Hematopoietic multipotent progenitor cell treated with erythropoietin and hydrocortisone succinate and interleukin-3 and kit ligand, for 17 days (in vitro differentiated cells): ENCODE results near the gene SFXN3.
"Not testable (repeated sequence)": the region's sequence is repeated elsewhere in the genome, so short reads cannot be mapped to it uniquely, and the experiment has no call there.

Experiments used
- DNase-seq: peaks from one replicate; pipeline ENCODE4 v3.0.0-alpha.2; 2015; ENCODE audit warnings: low spot score

SFXN3 gene

DNA sequence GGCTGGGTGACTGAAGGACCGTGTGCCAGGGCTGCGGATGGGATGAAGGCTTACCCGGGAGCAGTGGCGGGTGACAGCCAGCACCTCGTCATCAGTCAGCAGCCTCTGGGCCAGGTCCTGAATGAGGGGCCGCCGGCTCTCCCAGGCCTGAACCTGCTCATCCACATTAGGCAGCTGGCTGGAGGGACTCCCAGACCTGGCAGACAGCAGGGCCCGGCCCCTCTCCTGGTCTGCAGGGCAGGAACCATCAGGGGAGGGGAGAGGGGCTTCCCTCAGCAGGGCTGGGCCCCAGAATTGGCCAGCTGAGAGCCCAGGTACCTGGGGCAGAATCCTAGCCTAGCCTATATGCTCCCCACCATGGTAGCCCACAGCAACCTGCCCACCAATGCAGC lies 15.5 kb upstream of the SFXN3 start:
- DNase-seq, result no peak

- no peak for DNase-seq
Observed at GRCh38 chr10:101016814-101017213, 14.2 kb upstream of the SFXN3 start.

- no peak for DNase-seq
Observed at GRCh38 chr10:101018118-101018599, 12.9 kb upstream of the SFXN3 start.

- peak; percentile 43 for DNase-seq
Observed at GRCh38 chr10:101018600-101019439, 12.2 kb upstream of the SFXN3 start.

DNA sequence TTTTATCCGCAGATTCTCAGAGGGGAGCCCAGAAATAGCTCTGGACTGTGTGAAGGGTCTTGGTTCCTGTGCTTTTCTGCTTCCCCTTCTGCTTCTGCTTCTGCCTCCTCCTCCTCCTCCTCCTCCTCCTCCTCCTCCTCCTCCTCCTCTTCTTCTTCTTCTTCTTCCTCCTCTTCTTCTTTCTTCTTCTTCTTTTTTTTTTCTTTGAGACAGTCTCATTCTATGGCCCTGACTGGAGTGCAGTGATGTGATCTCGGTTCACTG lies 11.7 kb upstream of the SFXN3 start:
- DNase-seq, result no peak

DNA sequence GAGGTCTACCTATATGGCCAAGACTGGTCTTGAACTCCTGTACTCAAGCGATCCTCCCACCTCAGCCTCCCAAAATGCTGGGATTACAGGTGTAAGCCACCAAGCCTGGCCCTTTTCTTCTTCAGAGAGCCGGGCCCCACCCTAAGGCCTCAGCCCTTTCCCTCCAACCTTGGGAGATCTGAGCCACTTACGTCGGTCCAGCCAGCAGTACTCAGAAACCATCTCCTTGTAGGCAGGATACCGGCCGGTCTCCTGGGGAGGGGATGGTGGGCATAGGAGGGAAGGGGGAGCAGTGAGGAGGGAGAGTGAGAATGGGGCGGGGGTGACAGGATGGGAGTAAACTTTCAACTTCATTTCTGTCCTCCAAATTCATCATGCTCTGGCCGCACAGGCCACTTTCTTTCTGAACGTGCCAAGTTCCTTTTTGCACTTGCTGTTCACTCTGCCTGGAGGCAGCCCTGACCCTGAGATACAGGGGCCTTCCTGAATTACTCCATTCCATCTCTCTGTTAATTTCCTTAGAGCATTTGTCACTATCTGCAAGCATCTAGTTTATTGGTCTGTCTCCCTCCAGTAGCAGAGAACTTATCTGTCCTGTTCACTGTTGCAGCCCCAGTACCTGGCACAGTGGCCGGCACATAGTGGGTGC lies 10.5 kb upstream of the SFXN3 start:
- DNase-seq, result no peak

DNA sequence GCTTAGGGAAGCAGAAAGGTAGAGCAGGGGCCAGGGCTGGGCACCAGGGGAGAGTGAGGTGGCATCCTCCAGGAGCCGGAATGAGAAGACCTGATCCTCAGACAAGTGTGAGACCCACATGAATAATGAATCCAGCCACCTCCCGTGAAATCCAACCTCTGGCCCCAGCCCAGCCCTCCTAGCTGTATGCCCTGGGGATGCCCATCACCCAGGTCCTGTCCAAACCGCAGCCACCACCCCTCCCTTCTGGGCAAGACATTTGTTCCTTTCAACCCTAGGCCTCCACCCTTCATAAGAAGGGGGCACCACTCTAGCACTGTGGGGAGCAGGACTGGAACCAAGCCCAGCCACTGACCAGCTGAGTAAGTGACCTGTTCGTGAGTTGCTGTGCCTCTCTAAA lies 9.8 kb upstream of the SFXN3 start:
- no peak for DNase-seq

DNA sequence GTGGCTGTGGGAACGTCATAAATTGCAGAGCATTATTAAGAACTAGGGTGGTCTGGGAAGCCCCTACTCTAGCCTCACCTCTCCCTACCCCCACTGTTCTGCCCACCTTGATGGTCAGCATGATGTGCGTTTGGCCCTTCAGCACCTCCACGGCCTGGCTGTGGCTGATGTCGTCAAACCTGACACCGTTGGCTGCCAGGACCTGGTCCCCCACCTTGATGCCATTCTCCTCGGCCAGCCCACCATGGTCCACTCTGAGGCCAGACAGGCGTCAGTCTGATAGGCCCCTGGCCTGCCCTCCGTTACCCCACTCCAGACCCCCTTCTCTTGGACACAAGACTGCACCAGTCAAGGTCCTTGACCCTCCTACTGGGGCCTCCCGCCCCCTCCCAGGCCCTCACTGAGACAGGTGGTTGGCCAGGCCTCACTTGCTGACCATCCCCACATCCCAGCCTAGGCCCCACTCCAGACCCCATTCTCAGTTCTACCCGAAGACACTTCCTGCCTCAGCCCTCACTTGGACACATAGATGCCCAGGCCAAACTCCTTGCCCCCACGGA lies 9.3 kb upstream of the SFXN3 start:
- DNase-seq, result no peak

DNA sequence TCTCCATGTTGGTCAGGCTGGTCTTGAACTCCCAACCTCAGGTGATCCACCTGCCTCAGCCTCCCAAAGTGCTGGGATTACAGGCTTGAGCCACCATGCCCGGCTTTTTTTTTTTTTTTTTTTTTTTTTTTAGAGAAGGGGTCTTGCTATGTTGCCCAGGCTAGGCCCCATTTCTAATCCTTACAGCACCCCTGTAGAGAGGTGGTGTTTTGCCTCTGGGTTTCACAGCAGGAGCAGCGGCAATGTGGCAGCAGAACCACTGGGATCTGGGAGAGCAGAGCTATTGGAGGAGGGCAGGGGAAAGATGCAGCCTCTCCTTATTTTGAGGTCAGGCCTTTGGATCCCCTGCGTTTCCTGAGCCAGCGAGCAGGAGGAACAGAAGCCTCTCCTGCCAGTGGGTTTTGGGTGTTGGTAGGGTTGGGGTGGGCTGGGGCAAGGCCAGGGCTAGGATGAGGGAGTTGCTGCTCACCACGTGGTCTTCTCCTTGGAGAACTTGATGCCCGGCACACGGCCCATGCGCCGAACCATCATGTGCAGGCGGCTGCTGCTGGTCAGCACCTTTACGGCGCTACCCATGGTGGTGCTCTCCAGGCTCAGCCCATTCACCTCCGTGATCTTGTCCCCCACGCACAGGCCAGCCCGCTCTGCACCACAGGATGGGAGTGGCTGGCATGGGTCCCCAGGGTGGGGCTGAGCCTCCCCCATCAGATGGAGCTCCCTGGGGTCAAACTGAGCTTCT lies 7.9 kb upstream of the SFXN3 start:
- no peak for DNase-seq

DNA sequence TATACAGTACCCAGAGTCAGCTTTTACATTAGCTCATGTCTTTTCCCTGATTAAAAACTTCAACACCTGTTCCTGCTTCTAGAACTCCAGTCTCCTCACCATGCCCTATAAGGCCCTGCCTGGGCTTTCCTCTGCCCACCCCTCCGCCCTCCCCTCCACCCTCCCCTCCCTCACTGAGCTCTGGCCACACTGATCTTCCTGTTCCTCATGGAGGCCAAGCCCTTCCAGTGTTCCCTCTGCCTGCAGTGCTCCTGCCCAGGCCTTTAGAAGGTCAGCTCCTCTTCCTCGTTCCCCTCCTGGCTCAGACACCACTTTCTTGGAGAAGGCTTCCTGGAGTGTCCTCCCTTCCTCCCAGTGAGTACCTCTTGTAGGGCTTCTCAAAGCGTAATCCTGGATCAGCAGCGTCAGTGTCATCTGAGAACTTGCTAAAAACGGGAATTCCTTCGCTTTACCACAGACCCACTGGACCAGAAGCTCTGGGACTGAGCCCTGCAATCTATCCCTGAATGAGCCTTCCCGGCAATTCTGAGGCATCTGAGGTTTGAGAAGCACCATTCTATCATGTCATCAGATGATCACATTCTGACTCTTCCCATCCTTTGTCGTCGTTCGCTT lies 3.8 kb upstream of the SFXN3 start:
- no peak for DNase-seq

DNA sequence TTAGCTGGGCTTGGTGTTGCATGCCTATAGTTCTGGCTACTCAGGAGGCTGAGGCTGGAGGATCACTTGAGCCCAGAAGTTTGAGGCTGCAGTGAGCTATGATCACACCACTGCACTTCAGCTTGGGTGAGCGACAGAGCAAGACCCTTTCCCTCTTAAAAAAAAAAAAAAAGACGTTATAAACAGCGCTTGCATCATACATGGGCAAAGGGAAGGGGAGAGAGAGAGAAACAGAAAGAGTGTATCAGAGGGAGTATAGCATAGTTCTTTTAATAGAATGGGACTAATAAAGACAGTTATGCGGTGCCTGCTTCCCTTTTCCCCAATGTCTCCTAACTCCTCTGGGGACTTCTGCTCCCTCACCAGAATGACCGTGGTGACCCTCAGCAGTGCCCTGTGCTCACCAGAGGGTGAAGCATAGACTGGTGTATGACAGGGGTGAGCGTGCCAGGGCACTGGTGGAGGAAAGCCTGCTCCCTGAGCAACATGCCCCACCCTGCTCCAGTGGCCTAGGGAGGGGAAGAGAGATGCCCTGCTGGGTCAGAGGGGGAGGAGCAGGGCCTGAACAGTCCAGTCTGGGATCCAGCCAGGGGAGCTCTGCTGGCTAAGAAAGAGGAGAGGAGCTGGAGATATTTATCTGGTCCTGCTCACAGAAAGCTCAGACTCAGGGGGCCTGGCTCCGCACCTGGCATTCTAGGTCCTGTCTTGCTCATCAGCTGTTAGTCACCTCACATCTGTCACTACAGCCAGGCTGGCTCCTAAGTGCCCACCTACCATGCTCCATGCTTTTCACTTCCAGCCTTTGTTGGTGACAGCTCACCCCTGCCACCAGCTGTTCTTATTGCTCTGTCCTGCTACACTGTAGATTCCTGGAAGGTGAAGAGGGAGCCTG lies 2.3 kb upstream of the SFXN3 start:
- DNase-seq, result no peak

DNA sequence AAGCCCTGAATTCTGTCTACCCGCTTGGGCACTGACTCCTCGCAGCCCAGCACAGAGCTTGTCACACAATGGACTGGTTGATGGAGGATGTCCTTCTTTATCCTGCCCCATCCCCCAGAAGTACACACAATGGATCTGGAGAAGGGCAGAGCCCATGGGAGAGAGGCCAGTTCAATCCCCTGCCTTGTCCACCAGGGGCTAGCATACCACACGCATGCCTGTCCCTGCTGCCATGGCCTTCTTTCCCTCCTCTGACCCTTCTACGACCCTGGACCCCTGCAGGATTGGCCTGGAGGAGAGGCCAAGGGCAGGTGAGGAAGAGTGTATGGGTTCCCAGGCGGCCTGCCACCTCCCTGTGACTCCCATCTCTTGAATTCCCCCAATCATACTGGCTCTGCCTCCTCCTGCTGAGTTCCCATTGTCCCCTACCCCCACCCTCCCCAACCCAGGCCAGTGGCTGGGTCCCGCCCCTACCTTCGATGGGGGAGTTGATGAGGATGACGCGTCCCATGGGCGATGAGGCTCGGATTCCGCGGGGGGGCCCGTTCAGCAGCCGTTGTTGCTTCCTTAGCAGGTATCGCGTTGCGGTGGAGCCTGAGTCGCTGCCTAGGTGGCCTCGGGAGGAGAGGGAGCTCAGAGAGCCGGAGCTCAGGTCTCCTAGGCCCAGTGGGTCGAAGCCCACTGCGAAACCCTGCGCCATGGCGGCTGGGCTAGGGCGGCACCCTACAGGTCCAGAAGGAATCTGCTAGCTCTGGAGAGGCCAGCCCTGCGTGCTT lies 1.3 kb upstream of the SFXN3 start:
- no peak for DNase-seq

DNA sequence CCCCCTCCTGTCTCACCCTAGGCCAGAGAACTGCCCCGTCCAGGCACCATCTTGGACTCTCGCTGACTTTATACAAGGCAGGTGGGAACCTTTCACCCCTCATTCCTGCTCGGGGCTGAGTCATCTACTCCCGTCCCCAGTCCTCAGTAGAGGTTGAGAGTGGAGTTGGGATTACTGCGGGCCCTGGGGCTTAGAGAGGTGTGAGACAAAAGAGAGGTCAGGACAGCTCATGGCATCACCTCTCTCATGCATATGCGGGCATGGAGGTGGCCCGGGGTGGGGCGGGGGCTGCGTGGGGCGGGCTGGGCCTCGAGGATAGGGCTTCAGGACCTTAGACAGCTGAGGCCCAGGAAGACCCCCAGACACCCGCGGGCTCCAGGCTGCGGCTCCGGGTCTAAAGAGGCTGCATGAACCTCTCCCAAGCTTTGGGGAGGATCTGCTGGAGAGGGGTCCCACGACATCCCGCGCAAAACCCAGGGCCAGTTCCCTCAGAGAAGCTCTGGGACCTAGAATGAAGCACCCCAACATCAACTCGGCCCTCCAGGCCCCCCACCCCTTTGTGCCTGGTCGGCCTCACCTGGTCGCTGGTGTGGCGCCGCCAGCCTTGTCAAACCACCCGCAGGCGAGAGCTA lies 422 bp upstream of the SFXN3 start:
- no peak for DNase-seq

GRCh38 chr10:101031796-101032636 lies 982 bp downstream of the SFXN3 start:
- peak; percentile 70 for DNase-seq

DNA sequence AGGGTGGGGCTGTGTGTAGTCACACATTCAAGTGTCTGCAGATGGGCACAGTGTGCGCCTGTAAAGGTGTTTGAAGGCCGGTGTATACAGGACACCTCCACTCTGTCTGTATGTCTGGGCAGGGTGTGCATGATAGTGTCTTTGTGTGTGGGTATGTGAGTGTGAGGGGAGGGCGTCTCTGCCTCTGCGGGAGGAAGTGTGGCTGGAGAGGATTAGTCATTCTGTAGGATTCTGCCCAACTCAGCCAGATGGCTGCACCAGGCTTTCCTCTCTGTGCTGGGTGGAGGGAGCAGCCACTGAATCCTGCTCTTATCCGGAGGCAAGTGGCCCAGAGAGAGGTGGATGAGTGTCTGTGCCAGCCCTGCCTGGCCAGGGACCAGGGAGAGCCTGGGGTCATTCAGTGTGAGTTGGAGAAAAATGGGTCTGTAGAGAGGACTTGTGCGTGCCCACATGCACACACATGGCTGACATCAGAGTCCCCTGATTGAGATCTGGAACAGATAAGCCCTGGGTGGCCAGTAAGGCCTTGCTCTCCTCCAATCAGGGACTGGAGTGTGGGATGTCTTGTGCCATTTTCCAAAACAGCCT lies 1.7 kb downstream of the SFXN3 start:
- DNase-seq, result no peak

DNA sequence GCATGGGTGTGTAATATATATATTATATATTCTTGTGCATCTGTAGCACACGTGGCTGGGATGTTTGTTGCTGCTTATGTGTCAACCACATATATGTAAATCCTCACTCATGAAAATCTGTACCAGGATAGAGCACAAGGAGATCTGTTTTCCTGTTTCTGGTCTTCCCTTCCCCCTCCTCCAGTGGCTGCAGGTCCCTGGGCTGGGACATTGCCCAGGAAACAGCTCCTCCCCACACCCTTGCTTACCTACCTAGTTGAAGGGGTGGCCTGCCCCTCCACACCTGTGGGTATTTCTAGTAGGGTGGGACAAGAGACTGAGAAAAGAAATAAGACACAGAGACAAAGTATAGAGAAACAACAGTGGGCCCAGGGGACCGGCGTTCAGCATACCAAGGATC lies 2.2 kb downstream of the SFXN3 start:
- no peak for DNase-seq

DNA sequence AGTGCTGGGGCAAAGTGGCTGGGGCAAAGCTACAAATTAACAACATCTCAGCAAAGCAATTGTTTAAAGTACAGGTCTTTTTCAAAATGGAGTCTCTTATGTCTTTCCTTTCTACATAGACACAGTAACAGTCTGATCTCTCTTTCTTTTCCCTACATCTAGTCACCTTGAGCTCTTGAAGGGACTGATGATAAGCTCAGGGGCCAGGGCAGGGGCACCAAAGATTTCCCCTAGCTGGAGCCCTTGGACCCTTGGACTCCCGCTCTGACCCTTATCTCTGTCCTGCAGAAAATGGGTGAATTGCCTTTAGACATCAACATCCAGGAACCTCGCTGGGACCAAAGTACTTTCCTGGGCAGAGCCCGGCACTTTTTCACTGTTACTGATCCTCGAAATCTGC lies 3.4 kb downstream of the SFXN3 start:
- DNase-seq, result not testable (repeated sequence)

- DNase-seq, result no peak
Observed at GRCh38 chr10:101035314-101035713, 4.3 kb downstream of the SFXN3 start.
